Diencephalon (tissue), 1 donor: ENCODE results near the gene HMX1. TPM values are rescaled to one million over a fixed set of nuclear protein-coding genes. Genes with fewer than 3 reads are reported as not detected.

Source experiments
- total RNA-seq: library from RNA; depleted of rRNA; stranded (reverse); fragments of >200 nt; gene quantifications from one replicate; pipeline ENCODE4 v1.2.3, GENCODE V29; 2014

The HMX1 gene
- 0.46 TPM for total RNA-seq

DNA sequence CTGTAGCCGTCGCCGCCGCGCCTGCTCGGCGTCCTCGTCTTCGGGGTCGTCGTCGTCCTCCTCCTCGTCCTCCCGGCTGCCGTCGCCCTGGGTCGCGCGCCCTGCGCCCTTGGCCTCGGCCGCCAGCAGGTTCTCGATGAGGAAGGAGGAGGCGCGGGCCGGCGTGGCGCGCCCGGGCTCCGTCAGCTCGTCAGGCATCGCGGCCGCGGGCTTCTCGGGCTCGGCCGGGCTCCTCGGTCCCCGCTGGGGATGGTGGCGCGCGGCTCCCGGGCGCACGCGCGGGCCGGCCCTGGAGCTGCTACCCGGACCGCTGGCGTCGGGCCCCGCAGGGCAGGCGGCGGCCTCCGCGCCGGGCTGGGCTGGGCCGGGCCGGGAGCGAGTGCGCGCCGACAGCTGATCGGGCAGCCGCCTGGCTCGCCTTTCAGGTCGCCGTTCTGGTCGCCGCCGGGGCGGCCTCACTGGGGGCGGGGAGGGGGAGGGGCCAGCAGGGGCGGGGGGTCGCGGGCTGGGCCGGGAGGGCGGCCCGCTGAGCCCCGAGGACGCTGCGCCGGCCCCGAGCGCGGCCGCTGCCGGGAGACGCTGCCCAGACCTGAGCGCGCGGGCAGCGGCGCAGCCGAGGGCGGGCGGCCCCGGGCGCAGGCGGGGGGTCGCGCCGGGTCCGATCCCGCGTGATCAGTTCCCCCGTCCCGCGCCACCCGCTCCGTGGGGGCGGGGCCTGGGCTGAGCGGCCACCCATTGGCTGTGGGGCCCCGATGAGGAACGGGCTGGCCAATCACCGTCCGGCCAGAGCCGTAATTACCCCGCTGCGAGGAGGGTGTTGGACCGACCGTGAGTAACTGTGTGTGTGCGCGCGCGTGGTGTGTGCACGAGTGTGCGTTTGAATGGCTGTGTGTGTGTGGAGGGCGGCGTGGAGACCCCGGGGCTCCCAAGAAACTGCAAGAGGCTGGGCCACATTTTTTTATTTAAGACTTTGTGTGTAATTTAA, at the start of gene HMX1:
HMX1 (minus strand) TSS at position 423 of the 985 bp plus-strand sequence; CDS start at position 198, 225 bp downstream.

